Stimulated activated CD8-positive, alpha-beta memory T cell treated with anti-CD3 and anti-CD28 coated beads, Interleukin-4, amount 100 ng/mL, for 4 hours (primary cell): Measurements from ENCODE around the gene ADGRV1.
"Not testable (repeated sequence)": the region's sequence is repeated elsewhere in the genome, so short reads cannot be mapped to it uniquely, and the experiment has no call there.

Experiments
- DNase-seq, 2 donors: peaks; one replicate each; pipeline ENCODE4 v3.0.0-alpha.2; 2020; ENCODE audit warnings: low read depth in 2 of 2, low spot score in 1 of 2

ADGRV1 gene

GRCh38 chr5:90739567-90739966, 181.0 kb downstream of the ADGRV1 start:
- DNase-seq, result no peak

DNA sequence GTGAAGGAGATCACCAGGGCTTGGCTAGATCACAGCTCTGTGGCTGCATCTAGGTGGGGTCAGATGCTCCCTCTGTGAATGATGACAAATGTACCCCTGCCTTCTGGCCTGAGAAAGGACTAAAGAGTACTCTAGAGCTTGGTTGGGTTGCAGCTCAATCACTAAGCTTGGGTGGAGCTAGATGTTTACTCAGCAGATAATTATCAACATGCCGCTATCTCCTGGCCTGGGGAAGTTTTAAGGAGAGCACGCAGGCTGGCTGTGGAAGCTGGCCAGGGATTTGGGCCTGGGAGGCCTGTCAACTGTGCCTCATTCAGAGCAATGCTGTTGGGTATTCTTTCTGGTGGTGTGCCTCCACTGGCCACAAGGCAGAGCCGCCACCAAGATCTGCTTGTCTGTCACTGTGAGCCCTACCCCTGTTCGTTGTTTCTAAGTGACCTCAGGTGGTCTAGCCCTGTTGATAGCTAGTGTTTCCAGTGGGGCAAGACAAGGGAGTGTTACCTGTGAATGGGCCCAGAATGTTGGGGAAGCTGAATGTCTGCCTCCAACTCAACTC, 181.7 kb downstream of the ADGRV1 start:
- no peak for DNase-seq

GRCh38 chr5:90741022-90741564, 182.5 kb downstream of the ADGRV1 start:
- no peak for DNase-seq

DNA sequence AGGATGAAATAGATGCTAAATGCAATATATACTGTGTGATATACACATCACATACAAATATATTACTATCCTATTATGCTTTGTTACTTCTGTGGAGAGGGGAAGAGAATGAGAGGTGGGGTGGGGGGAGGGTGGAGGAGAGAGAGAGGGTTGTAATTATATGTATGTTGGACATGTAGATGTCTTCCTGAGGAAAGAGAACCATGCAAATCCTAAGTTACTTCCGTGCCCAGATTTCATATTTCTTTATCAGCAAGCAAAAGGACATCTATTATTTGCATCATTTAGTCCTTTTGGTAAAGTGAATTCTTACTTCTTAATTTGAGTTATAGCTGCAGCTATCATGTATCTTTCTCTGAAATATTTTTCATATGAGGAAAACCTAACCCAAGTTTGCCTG, 187.5 kb downstream of the ADGRV1 start:
- no peak for DNase-seq

DNA sequence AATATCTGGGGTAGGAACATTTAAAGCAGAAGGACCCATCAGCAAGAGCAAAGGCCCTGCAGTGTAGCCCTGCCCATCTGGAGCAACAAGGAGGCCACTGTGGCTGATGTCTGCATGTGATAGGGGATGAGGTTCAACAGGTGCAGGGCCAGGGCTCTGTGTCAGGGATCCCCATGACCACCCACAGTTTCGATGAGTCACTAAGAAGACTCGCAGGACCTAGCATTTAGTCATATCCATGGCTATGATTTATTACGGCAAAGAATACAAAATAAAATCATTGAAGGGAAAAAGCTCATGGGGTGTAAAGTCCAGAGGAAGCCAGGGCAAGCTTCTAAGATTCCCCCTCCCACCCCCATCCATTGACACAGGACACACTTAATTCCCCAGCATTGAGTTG, 188.6 kb downstream of the ADGRV1 start:
- DNase-seq, result no peak

DNA sequence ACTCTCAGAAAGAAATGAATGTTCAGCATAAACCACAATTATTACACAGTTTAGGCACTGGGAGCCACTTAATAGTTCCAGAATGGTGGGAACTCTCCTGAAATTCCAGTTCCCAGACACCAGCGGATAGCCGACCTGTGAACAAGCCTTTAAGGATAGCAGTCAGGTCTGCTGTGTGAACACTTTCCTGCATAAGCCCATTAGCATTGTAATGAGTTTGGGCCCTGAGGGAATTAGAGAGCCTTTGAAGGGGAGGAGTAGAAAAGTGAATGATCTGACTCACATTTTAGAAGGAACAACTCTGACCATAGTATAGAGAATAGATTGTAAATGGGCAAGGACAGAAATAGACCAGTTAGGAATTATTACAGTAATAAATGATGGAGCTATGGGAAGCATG, 189.1 kb downstream of the ADGRV1 start:
- no peak for DNase-seq

- no peak for DNase-seq
Observed at GRCh38 chr5:90759119-90759518, 200.5 kb downstream of the ADGRV1 start.

DNA sequence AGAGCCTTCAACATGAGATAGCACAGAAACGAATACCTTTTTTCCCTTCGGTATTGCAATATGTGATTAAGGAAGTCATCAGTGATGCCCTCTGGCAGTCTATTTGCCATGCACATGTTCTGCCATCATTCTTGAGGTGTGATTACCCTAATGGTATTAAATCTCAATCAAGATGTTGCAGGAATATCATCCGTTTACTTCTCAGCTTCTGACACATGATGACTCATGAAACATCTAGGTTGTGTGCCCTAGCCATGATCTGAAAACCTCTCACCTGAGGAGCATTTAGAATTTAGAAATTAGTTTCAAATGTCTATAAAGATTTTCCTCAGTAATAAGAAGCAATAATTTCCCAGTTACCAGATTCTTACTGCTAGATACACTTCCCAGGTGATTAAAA, 209.1 kb downstream of the ADGRV1 start:
- no peak for DNase-seq

- DNase-seq, result not testable (repeated sequence)
Observed at GRCh38 chr5:90770006-90770541, 211.5 kb downstream of the ADGRV1 start.

DNA sequence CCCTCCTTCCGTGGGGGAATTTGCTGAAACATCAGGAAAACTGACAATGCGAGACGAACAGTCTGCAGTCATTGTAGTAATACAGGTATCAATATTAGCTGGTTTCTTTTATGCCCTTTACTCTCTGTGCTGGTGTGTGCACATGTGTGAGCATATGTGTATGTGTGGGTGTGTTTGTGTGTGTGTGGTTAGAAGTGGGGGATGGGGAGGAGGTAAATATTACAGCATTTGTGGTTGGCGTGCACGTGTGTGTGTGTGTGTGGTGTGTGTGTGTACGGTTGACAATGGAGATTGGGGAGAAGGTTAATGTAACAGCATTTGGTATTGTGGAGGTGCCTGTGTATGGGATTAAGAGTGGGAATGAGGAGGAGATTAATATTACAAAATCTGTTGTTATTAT, 219.4 kb downstream of the ADGRV1 start:
- no peak for DNase-seq

DNA sequence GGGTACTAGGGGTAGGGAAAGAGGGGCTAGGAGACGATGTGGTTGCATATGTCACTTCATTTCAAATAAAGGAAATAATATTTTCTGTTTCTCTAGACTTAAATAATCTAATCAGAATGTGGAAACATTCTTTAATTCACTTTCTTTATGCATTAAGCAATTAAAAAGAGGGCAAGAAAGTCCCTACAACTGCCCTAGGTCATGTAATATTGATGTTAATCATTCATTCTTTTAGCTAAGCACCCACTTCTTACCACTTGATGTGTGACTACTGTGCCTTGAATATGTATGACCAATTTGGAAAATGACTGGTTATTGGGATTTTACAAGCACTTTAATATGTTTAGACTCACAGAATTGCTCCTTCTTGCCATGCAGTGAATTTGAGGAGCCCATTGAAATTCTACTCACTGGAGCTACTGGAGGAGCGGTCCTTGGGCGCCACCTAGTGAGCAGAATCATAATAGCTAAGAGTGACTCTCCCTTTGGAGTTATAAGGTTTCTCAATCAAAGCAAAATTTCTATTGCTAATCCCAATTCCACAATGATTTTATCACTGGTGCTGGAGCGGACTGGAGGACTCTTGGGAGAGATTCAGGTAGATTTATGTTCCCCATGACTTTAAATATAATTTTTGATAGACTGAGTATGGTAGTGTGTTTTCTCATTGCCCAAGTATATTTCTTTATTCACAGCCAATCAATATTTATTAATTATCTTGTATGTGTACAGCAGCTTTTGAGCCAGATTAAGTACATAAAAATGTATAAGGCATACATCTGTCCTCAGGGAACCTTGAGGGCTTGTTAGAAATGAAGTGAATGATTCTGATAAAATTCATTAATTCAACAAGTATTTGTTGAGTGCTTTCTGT, 225.1 kb downstream of the ADGRV1 start:
- peak; percentile 12 to 60 for DNase-seq

- no peak for DNase-seq
Observed at GRCh38 chr5:90786756-90787155, 228.2 kb downstream of the ADGRV1 start.

DNA sequence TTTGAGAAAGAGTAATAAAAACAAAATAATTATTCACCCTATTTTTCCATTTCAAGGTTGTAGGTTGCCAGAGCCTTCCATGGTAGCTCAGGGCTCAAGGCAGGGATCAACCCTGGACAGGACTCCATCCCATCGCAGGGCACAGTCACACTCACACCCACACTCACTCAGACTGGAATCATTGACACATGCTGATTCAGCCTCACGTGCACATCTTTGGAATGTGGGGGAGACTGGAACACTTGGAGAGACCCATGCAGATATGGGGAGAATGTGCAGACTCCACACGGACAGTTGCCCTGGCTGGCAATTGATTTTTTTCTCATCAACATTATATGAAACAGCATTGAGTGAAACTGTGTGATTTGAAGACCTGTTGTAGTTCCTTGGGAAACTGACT, 234.1 kb downstream of the ADGRV1 start:
- DNase-seq, result no peak

GRCh38 chr5:90793183-90793582, 234.6 kb downstream of the ADGRV1 start:
- no peak for DNase-seq

- DNase-seq, result not testable (repeated sequence)
Observed at GRCh38 chr5:90796919-90797318, 238.3 kb downstream of the ADGRV1 start.

DNA sequence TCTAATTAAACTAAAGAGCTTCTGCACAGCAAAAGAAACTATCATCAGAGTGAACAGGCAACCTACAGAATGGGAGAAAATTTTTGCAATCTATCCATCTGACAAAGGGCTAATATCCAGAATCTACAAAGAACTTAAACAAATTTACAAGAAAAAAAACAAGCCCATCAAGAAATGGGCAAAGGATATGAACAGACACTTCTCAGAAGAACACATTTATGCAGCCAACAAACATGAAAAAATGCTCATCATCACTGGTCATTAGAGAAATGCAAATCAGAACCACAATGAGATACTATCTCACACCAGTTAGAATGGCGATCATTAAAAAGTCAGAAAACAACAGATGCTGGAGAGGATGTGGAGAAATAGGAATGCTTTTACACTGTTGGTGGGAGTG, 241.5 kb downstream of the ADGRV1 start:
- DNase-seq, result not testable (repeated sequence)

GRCh38 chr5:90800515-90800914, 241.9 kb downstream of the ADGRV1 start:
- not testable (repeated sequence) for DNase-seq

DNA sequence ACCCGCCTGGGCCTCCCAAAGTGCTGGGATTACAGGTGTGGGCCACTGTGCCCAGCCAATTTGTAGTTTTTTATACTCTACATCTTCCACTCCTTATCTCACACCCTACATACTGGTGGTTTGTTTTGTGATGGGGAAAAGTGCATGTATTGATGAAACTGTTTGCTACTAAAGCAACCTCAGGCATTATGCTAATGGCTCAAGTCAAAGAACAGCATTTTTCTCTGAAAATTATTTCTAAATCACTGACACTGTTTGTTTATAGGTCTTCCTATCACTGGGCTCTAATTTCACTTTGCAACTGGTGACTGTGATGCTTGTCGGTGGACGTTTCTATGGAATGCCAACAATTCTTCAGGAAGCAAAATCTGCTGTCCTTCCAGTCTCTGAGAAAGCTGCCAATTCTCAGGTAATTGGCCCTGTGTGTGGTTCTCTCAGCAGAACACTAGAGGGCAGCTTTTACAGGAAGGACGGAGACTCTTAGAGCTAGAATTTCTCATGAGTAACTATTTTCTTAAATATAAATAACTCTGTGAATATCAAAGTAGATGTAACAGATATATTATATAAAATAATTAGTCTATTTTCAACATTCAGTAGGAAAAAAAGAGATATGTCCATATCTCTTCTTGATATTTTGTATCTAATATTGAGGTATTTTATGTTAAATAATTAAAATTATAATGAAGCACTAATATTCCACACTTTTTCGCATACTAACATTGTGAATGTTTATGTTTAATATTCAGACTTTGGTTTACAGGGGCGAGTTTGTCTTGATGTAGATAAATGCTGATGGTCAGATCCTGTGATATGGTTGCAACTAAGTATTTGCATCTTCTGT, 244.1 kb downstream of the ADGRV1 start:
- no peak for DNase-seq

DNA sequence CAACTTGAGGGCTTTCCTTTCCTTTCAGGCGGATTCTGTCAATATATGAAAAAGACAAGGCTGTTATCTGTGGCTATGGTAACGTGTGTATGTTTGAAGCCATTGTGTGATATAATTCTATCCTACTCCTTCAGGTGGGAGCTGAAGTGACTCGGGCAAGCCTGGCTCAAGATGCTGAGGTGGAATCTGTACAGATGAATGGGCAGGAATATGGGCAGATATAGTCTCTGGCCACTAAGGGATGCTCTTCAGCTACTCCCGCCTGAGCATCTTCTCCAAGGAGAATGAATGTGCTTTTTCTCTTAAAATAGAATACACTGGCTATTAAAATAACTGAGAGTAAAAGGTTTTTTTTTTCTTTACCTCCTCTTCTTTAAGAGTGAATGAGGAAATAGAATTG, 244.8 kb downstream of the ADGRV1 start:
- DNase-seq, result no peak

GRCh38 chr5:90803876-90804275, 245.3 kb downstream of the ADGRV1 start:
- DNase-seq, result no peak

DNA sequence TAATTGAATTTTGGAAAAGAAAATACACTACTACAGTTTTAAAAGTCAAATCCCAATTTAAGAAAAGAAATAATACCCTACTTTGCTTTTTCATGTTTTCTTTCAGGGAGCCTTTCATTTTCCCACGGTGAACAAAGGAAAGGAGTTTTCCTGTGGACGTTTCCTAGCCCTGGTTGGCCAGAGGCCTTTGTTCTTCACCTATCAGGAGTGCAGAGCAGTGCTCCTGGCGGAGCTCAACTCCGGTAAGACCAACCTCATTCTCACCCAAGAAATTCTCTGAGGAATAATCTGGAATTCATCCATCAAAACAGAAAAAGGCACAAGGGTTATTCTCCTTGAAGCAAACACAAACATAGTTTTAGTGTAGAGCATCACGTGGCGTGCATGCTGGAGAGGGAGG, 248.9 kb downstream of the ADGRV1 start:
- no peak for DNase-seq
